ENCODE measurements around the gene SCAMP1. TPM values are rescaled to one million over a fixed set of nuclear protein-coding genes. Genes with fewer than 3 reads are reported as not detected.

The SCAMP1 gene
- polyA plus RNA-seq, 1 of the 3 experiments (the other 2 are of a cell fraction), result 11.5 TPM

DNA sequence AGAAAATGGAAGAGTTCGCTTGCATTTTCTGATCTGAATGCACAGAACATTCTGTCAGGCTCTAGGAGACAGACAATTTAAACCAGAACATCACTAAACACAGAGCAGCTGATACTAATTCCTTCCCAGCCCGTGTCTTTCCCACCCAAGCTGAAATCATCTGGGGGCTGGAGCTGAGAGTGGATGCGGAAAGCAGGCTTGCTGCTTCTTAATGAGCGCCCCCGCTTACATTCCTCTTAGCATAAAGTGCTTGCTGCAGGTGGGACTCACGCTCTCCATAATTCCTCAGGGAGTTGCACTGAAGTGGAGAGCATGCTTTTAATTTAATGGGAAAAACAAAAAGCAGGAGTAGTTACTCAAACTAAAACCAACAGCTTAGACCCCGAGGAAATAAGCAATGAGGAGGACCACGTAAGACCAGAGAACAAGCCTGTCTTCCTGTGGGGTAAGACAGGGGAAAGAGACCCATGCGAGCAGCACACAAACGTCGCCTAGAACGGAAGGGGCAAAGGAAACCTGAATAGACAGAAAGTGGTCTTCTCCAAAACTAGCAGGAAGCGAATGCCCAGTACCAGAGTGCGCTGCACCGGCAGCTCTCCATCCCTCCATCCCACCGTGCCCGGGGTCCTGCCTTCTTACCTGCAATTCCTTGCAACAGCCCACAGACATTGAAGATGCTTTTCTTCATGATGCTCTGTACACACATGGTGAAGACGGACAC lies 148.9 kb downstream of the SCAMP1 start (continued):
- TF ChIP-seq, protein P1, sequence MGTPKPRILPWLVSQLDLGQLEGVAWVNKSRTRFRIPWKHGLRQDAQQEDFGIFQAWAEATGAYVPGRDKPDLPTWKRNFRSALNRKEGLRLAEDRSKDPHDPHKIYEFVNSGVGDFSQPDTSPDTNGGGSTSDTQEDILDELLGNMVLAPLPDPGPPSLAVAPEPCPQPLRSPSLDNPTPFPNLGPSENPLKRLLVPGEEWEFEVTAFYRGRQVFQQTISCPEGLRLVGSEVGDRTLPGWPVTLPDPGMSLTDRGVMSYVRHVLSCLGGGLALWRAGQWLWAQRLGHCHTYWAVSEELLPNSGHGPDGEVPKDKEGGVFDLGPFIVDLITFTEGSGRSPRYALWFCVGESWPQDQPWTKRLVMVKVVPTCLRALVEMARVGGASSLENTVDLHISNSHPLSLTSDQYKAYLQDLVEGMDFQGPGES (IDR thresholded peaks at IDR 0.05; ENCODE audit: low read depth, low read length), result no peak
- TF ChIP-seq TCF12 (IDR thresholded peaks at IDR 0.05) (no peak), JUND (IDR thresholded peaks at IDR 0.05) (no peak), FOSL2 (IDR thresholded peaks at IDR 0.05; ENCODE audit: borderline replicate concordance, low read depth) (no peak), ELF1 (IDR thresholded peaks at IDR 0.05) (no peak), RCOR1 (IDR thresholded peaks at IDR 0.05; ENCODE audit: low read length) (no peak)
- TF ChIP-seq, protein P2, sequence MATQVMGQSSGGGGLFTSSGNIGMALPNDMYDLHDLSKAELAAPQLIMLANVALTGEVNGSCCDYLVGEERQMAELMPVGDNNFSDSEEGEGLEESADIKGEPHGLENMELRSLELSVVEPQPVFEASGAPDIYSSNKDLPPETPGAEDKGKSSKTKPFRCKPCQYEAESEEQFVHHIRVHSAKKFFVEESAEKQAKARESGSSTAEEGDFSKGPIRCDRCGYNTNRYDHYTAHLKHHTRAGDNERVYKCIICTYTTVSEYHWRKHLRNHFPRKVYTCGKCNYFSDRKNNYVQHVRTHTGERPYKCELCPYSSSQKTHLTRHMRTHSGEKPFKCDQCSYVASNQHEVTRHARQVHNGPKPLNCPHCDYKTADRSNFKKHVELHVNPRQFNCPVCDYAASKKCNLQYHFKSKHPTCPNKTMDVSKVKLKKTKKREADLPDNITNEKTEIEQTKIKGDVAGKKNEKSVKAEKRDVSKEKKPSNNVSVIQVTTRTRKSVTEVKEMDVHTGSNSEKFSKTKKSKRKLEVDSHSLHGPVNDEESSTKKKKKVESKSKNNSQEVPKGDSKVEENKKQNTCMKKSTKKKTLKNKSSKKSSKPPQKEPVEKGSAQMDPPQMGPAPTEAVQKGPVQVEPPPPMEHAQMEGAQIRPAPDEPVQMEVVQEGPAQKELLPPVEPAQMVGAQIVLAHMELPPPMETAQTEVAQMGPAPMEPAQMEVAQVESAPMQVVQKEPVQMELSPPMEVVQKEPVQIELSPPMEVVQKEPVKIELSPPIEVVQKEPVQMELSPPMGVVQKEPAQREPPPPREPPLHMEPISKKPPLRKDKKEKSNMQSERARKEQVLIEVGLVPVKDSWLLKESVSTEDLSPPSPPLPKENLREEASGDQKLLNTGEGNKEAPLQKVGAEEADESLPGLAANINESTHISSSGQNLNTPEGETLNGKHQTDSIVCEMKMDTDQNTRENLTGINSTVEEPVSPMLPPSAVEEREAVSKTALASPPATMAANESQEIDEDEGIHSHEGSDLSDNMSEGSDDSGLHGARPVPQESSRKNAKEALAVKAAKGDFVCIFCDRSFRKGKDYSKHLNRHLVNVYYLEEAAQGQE (IDR thresholded peaks at IDR 0.05; ENCODE audit: low read depth, low read length), result no peak

DNA sequence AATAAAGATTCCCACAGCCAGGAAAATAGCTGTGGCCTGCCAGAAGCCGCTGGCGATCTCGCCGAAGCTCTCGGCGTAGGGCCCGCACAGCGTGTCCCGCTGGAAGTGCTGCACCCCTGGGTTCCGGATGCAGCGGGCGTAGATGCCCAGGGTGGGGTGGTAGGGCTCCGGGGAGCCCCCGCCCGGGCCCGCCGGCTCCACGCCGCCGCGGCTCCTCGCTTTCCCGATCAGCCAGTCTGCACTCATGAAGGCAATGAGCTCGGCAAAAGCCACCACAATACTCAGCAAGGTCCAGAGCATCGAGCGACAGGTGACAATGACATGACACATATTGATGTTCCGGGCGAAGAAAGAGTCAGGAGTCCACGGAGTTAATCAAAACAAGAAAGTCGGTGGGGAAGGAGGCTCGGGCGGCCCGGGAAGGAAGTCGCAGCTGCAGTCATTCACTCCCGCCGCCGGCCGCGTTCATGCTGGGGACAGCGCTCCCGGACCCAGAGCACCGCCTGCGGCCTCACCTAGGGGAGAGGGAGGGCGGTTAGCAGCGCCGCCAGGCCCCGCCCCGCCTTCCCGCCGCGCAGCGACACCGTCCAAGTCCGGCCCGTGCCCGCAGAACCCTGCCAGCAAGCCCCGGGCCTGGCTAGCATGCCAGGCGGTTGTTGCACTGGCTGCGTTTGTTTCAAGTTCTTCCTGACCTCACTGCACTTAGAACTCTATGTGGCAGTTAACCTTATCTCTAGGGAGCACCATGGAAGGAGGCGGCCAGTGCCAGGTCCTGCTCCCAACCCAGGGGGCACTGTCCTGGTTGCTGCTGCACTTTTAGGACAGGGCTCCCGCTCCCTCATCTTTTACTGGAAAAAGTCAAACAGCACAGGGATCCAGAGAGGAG lies 149.7 kb downstream of the SCAMP1 start:
- Histone ChIP-seq H3K9me3 (no peaks in the 10 kb centered on the region), H3K9me2 (no peaks in the 10 kb centered on the region), H3K9ac (no peak overlapping the region), H3K4me1 (ENCODE audit: control insufficient read depth in 1 of 2, insufficient read depth in 2 of 2, low read depth in 1 of 2, low read length in 1 of 2) (peaks cover 32 to 35% of the 10 kb centered on the region in 2 experiments), H3F3A (replicated peaks; ENCODE audit: insufficient read depth) (peaks cover 33% of the 10 kb centered on the region), H3K36me3 (replicated peaks in 1 of 2; ENCODE audit: control insufficient read depth in 1 of 2, insufficient read depth in 2 of 2, low read length in 1 of 2) (peaks cover 0 to 20% of the 10 kb centered on the region in 2 experiments), H3K27me3 (ENCODE audit: insufficient read depth) (no peaks in the 10 kb centered on the region), H3K79me2 (ENCODE audit: insufficient read depth) (peaks cover 96% of the 10 kb centered on the region), H4K20me1 (ENCODE audit: insufficient read depth) (no peaks in the 10 kb centered on the region), H2AFZ (ENCODE audit: low read depth) (no peak overlapping the region), H3K4me2 (no peak overlapping the region), H3K4me3 (ENCODE audit: low read depth in 2 of 2, low read length in 1 of 2) (no peak overlapping the region), H3K27ac (ENCODE audit: low read depth in 2 of 2, low read length in 1 of 2) (peak overlapping the region in 1 of 2 experiments; percentile 2; a peak in 1 of 4 replicates)
- 93% methylated on average over 25 of the region's 61 CpGs for WGBS (ENCODE audit: low lambda C conversion rate)
- no peak for TF ChIP-seq MXI1 (IDR thresholded peaks at IDR 0.05; ENCODE audit: low read depth, low read length)
- no peak for TF ChIP-seq GABPA (IDR thresholded peaks at IDR 0.05; ENCODE audit: low read depth)
- TF ChIP-seq, protein P3, sequence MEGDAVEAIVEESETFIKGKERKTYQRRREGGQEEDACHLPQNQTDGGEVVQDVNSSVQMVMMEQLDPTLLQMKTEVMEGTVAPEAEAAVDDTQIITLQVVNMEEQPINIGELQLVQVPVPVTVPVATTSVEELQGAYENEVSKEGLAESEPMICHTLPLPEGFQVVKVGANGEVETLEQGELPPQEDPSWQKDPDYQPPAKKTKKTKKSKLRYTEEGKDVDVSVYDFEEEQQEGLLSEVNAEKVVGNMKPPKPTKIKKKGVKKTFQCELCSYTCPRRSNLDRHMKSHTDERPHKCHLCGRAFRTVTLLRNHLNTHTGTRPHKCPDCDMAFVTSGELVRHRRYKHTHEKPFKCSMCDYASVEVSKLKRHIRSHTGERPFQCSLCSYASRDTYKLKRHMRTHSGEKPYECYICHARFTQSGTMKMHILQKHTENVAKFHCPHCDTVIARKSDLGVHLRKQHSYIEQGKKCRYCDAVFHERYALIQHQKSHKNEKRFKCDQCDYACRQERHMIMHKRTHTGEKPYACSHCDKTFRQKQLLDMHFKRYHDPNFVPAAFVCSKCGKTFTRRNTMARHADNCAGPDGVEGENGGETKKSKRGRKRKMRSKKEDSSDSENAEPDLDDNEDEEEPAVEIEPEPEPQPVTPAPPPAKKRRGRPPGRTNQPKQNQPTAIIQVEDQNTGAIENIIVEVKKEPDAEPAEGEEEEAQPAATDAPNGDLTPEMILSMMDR (IDR thresholded peaks at IDR 0.05), result no peak
- no peak for TF ChIP-seq TAF1 (IDR thresholded peaks at IDR 0.05; ENCODE audit: borderline replicate concordance, low read depth, low read length)
- TF ChIP-seq, protein P1 (IDR thresholded peaks at IDR 0.05; ENCODE audit: low read depth, low read length), result no peak
- TF ChIP-seq RCOR1 (IDR thresholded peaks at IDR 0.05; ENCODE audit: low read length), result no peak
- TF ChIP-seq, protein P4, sequence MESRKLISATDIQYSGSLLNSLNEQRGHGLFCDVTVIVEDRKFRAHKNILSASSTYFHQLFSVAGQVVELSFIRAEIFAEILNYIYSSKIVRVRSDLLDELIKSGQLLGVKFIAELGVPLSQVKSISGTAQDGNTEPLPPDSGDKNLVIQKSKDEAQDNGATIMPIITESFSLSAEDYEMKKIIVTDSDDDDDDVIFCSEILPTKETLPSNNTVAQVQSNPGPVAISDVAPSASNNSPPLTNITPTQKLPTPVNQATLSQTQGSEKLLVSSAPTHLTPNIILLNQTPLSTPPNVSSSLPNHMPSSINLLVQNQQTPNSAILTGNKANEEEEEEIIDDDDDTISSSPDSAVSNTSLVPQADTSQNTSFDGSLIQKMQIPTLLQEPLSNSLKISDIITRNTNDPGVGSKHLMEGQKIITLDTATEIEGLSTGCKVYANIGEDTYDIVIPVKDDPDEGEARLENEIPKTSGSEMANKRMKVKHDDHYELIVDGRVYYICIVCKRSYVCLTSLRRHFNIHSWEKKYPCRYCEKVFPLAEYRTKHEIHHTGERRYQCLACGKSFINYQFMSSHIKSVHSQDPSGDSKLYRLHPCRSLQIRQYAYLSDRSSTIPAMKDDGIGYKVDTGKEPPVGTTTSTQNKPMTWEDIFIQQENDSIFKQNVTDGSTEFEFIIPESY (IDR thresholded peaks at IDR 0.05; ENCODE audit: borderline replicate concordance, low read depth), result no peak
- no peak for TF ChIP-seq FOXJ3 (CRISPR knock-in tag; IDR thresholded peaks at IDR 0.05)
- no peak for TF ChIP-seq EZH2phosphoT487 (IDR thresholded peaks at IDR 0.05; ENCODE audit: borderline replicate concordance, low read depth)
- no peak for DNase-seq
- ChIA-PET CTCF (interaction anchor here (0.8 to 1.5 kb wide), 2 partner anchors 37 to 43 kb away, joined by 3 read pairs; no protein-coding TSS in a partner anchor), POLR2A (no interaction called here)
